DLD1 (cell line): Measurements from ENCODE around the gene ZNF804B.

Source experiments
- in situ Hi-C: cut with HindIII; loops from 2 replicates; pipeline ENCODE4 v1.10.0; 2017; ENCODE audit warnings: low sequenced_read_pairs

Gene ZNF804B

DNA sequence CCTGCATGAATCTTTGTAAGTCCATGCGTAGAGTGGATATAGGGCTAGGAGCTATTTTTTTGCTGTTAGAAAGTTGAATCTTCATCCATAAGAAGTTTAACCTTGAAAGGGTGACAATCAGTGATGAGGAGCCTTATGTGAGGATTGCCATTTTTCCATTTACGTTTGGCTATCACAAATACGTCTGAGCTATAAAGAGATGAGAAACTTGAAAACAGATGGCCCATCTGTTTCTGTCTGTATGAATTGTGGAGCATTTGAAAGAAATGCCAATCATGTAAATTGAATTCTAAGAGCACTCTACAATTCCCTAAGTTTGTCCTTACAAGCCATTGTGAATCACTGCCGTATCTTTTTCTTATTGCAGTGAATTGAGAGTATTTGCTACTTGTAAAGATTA lies 205.9 kb downstream of the ZNF804B start:
- in situ Hi-C loops = no loop called here

- in situ Hi-C loops = no loop called here
Measured at GRCh38 chr7:88967432-88967831, 207.9 kb downstream of the ZNF804B start.

DNA sequence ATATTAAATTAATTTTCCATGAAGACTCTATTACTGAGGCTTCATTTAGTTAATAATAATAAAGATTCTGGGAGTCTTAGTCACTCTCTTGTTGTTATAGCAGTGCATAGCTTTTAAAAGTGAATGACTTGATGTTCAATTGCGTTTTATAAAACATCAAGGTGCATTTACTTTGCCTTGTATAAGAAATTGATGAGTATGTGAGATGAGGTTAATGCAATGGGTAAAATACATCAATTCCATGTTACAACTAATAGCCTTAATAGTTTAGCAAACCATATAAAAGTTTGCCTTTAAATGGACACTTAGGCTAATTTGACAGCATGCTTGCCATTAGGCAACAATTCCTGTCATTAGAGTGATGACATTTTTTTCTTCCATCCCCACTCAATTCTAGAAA lies 209.7 kb downstream of the ZNF804B start:
- in situ Hi-C loops = no loop called here

GRCh38 chr7:88985295-88985694 lies 225.8 kb downstream of the ZNF804B start:
- in situ Hi-C loops = no loop called here

DNA sequence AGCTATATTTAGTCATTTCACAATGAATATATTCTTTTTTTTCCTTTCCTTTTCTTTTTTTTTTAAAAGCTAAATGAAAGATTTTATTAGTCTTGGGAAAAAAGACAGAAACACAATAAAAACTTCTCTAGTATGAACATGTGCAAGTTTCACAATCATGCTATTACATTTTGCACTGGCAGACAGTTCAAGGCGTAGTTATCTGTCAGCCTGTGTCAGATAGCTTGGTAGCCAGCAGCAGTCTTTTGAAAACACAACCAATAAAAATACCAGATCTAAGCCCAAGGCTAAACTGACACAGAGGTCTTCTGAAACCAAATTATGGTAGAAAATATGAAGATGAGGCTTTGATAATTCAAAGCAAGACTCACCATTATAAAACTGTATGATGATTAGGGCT lies 241.8 kb downstream of the ZNF804B start:
- in situ Hi-C loops = no loop called here

GRCh38 chr7:89002981-89003956 lies 243.8 kb downstream of the ZNF804B start:
- in situ Hi-C loops = no loop called here

DNA sequence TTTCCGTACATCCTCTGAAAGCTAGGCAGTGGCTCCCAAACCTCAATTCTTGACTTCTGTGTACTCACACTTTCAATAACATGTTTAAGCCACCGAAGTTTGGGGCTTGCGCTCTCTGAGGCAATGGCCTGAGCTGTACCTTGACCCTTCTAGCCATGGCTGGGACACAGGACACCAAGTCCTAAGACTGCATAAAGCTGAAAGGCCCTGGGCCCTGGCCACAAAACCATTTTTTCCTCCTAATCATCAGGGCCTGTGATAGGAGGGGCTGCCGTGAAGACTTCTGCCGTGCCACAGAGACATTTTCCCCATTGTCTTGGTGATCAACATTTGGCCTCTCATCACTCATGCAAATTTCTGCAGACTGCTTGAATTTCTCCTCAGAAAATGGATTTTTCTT lies 252.5 kb downstream of the ZNF804B start:
- in situ Hi-C loops = no loop called here

DNA sequence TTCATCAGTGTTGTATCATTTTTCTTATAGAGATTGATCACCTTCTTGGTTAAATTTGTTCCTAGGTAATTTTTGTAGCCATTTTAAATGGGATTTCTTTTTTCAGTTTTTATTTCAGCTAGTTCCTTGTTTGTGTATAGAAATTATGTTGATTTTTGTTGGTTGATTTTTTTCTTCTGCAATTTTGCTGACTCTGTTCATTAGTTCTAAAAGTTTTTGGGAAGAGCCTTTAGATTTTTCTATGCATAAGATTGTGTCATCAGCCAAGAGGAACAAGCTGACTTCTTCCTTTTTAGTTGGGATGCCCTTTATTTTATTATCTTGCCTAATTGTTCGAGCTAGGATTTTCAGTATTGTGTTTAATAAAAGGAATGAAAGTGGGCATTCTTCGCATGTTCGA lies 258.2 kb downstream of the ZNF804B start:
- in situ Hi-C loops = no loop called here

DNA sequence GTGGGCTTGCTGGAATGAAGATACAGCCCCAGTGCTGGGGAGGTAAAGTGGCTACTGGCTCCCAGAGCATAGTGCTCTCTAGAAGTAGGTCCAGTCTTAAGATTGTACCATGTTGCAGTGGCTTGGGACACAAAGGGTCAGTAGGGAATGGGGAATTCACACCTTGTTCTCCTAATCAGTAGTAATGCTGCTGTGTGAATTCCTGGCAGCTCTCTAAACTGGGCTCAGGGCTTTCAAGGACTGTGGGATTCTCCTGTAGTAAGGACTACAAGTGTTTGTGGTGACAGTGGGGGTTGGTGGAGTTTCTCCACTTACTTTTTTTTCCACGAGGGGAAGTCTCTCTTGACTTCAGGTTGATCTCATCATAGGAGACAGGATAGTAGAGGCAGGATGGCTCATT lies 262.2 kb downstream of the ZNF804B start:
- in situ Hi-C loops = no loop called here

DNA sequence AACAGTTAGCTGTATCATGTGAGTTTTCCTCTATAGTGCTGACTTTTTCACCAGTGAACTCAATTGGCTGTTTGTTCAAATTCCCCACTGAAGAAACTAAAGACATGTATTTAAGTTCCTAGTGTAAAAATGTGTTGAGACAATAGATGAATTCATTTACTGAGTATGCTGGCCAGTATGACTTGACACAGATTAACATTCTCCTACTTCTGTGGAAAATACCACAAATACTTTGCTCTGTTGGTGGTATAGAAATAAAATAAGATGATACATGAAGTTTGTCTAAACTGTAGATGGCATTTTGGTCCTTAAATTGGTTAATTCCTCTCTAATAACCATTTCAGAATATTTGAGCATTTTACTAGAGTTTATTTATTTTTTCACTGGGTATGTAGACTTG lies 263.7 kb downstream of the ZNF804B start:
- in situ Hi-C loops = no loop called here

- in situ Hi-C loops = no loop called here
Measured at GRCh38 chr7:89023877-89024276, 264.4 kb downstream of the ZNF804B start.

GRCh38 chr7:89027781-89028180 lies 268.3 kb downstream of the ZNF804B start:
- in situ Hi-C loops = no loop called here

- in situ Hi-C loops = no loop called here
Measured at GRCh38 chr7:89028319-89028718, 268.8 kb downstream of the ZNF804B start.

GRCh38 chr7:89029864-89030263 lies 270.4 kb downstream of the ZNF804B start:
- in situ Hi-C loops = no loop called here

DNA sequence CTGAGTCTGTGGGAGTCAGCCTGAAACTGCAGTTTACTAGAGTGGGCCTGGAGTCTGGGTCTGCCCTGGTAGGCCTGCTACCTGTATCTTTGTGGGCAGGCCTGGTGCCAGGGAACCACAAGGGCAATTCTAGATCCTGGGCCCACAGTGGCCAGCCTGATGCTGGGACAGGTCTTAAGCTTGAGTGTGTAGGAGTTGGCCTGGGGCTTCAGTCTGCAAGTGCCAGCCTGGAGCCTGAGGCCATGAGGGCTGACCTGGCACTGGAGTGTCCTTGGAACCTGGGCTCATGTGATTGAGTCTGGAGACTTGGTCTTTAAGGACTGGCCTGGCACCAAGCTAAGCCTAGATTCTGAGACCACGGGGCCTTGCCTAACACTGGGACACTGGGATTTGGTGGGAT lies 281.7 kb downstream of the ZNF804B start:
- in situ Hi-C loops = no loop called here

- in situ Hi-C loops = no loop called here
Measured at GRCh38 chr7:89042940-89043339, 283.4 kb downstream of the ZNF804B start.

DNA sequence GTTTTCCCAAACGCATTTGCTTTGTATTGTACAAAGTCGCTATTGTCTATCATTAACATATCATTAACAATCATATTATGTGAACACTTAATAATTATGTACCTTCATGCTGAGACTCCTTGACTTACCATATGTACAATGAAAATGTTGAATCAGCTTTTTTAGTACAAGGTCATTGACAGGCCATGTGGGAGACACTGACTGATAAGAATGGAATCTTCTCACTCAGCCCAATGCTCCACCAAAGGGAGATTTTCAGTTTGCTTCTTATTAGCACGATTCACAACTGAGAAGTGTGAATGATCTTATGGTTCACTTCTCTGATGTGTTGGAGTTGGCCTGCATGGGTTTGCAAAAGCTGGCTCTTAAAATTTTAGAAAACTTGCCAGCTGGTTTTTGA lies 289.5 kb downstream of the ZNF804B start:
- in situ Hi-C loops = no loop called here

DNA sequence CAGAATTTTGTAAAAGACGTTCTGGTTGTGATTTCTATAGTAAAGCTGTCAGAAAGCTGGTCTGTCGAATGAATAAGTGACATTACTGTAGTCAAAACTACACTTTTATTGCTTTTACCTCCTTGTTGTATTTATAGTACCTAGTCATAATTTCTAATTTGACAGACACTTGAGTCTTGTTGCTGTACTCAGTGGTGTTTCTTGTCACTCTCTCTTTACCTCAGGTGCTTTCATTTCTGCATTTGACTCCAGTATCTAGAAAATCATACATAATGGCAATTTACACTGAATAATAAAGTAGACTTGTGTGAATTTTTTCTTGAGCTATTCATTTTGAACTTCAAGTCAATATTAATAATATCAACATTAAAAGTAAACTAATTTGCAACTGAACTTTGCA lies 293.6 kb downstream of the ZNF804B start:
- in situ Hi-C loops = no loop called here

GRCh38 chr7:89054361-89054760 lies 294.9 kb downstream of the ZNF804B start:
- in situ Hi-C loops = no loop called here

DNA sequence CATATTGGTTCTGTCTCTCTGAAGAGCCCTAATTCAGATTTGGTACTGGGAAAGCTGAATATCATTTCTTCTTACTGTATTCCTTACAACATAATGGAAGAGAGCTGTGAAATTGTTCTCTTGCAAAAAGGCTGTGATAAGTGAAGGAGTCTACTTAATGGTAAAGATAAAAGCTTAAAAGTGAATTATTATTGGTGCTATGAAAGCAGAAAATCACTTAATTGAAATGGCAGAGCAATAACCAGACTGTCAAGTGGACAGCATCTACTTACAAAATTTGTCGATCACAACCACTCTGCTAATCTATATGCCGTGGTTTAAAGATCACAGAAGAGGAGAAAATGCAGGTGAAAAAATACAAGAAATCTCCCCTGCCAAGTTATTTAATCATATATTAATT lies 300.7 kb downstream of the ZNF804B start:
- in situ Hi-C loops = no loop called here

DNA sequence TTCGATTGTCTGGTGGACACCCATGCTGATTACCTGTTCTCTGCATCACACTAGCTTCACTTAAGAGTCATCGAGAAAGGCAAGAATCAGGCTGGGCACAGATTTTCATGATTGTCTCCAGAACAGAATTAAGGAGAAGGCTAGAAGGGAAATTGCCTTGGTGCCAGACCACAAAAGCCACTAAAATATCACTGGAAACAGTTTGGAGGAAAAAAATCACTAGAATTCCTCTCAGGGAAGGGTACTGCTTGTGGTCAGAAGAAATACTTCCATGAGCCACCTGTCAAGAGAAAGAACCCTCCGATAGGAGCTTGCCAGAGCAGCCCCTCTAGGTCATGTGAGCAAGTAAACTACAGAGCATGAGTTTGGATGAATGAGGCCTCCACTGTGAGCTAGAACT lies 305.3 kb downstream of the ZNF804B start:
- in situ Hi-C loops = no loop called here

- in situ Hi-C loops = no loop called here
Measured at GRCh38 chr7:89067048-89067447, 307.5 kb downstream of the ZNF804B start.

- in situ Hi-C loops = no loop called here
Measured at GRCh38 chr7:89072081-89072480, 312.6 kb downstream of the ZNF804B start.
